K562 (cell line): ENCODE data around the gene TEX54. TPM values are rescaled to one million over a fixed set of nuclear protein-coding genes. Genes with fewer than 3 reads are reported as not detected.

ENCODE experiments used
- AFF4 ChIP-seq: sonication (generic); formaldehyde crosslinking; IDR thresholded peaks from 2 replicates; pipeline ENCODE4 v1.8.0; 2023; ENCODE audit warnings: mild to moderate bottlenecking, missing genetic modification reagents
- ATF3 ChIP-seq, 2 experiments: fragments of 450-650 bp in 1 of 2; sonication (generic) in 1 of 2; formaldehyde crosslinking in 1 of 2; IDR thresholded peaks in 1 of 2; conservative IDR thresholded peaks in 1 of 2; 2 replicates each; pipeline versions ENCODE4 v1.6.1 to v1.8.1; 2016 to 2023; ENCODE audit warnings: mild to moderate bottlenecking in 2 of 2, moderate library complexity in 2 of 2, inconsistent platforms in 1 of 2, missing genetic modification reagents in 1 of 2
- CCAR2 ChIP-seq: fragments of 200-400 bp; formaldehyde crosslinking; IDR thresholded peaks from 2 replicates; pipeline ENCODE4 v1.6.1; 2017; ENCODE audit warnings: mild to moderate bottlenecking, low read depth, low read length
- CHD1 ChIP-seq: fragments of 200-600 bp; sonication (generic); IDR thresholded peaks from one replicate; pipeline ENCODE4 v1.6.1; 2012; ENCODE audit warnings: mild to moderate bottlenecking, moderate library complexity, low read length, inconsistent platforms
- ETS2 ChIP-seq: IDR thresholded peaks from 2 replicates; pipeline ENCODE4 v1.6.1; 2016; ENCODE audit warnings: borderline replicate concordance, missing genetic modification characterization, mild to moderate bottlenecking, moderate library complexity, missing compliant biosample characterization; ENCODE audit not compliant: poor library complexity, severe bottlenecking
- HDAC8 ChIP-seq: fragments of 450-650 bp; IDR thresholded peaks from 2 replicates; pipeline ENCODE4 v1.6.1; 2016; ENCODE audit warnings: mild to moderate bottlenecking, missing genetic modification characterization, moderate library complexity, missing compliant biosample characterization
- HNRNPH1 ChIP-seq: fragments of 200-400 bp; formaldehyde crosslinking; optimal IDR thresholded peaks from 2 replicates; pipeline ENCODE3; 2017; ENCODE audit warnings: low read depth, mild to moderate bottlenecking, low read length, moderate library complexity
- MBD1 ChIP-seq: fragments of 250-450 bp; sonication (Bioruptor Pico); IDR thresholded peaks from 2 replicates; pipeline ENCODE4 v1.8.0; 2022; ENCODE audit warnings: inconsistent platforms
- MTA3 ChIP-seq: fragments of 450-650 bp; formaldehyde crosslinking; IDR thresholded peaks from 2 replicates; pipeline ENCODE4 v1.6.1; 2017; ENCODE audit warnings: mild to moderate bottlenecking, borderline replicate concordance
- POLR2A ChIP-seq: fragments of 450-650 bp; conservative IDR thresholded peaks from 2 replicates; pipeline ENCODE4 v1.6.1; 2016
- TAL1 ChIP-seq: fragments of 450-650 bp; IDR thresholded peaks from 2 replicates; pipeline ENCODE4 v1.6.1; 2016; ENCODE audit warnings: mild to moderate bottlenecking
- THRAP3 ChIP-seq: fragments of 450-650 bp; IDR thresholded peaks from 2 replicates; pipeline ENCODE4 v1.6.1; 2016; ENCODE audit warnings: mild to moderate bottlenecking, inconsistent platforms, borderline replicate concordance
- U2AF1 ChIP-seq: fragments of 200-400 bp; formaldehyde crosslinking; optimal IDR thresholded peaks from 2 replicates; pipeline ENCODE3; 2017; ENCODE audit warnings: mild to moderate bottlenecking, low read depth, low read length, moderate library complexity
- ZNF224 ChIP-seq: sonication (generic); formaldehyde crosslinking; IDR thresholded peaks from 2 replicates; pipeline ENCODE4 v1.8.0; 2022; ENCODE audit warnings: mild to moderate bottlenecking, missing genetic modification reagents
- ZNF24 ChIP-seq: fragments of 450-650 bp; IDR thresholded peaks from 2 replicates; pipeline ENCODE4 v1.6.1; 2016
- ZNF507 ChIP-seq: conservative IDR thresholded peaks from 2 replicates; pipeline ENCODE4 v1.6.1; 2017; ENCODE audit warnings: missing genetic modification characterization, missing compliant biosample characterization
- ZNF740 ChIP-seq, 3 experiments: fragments of 200-800 bp in 1 of 3; sonication (Bioruptor generic) in 1 of 3; sonication (generic) in 1 of 3; formaldehyde crosslinking in 1 of 3; IDR thresholded peaks; 2 replicates each; pipeline versions ENCODE4 v1.6.1 to v1.8.0; 2016 to 2022; ENCODE audit warnings: mild to moderate bottlenecking in 2 of 3, missing compliant biosample characterization in 2 of 3, missing genetic modification characterization in 2 of 3, missing genetic modification reagents in 1 of 3
- ZNF778 ChIP-seq: fragments of 450-650 bp; formaldehyde crosslinking; IDR thresholded peaks from 2 replicates; pipeline ENCODE4 v1.4.0; 2020; ENCODE audit warnings: mild to moderate bottlenecking, moderate library complexity
- ZNF780A ChIP-seq: fragments of 250-450 bp; sonication (Bioruptor Pico); IDR thresholded peaks from 2 replicates; pipeline ENCODE4 v1.5.0; 2021; ENCODE audit warnings: mild to moderate bottlenecking
- polyA plus RNA-seq, 8 experiments: library from polyadenylated mRNA; depleted of rRNA in 4 of 8; stranded (reverse) in 5 of 8; unstranded in 3 of 8; fragments of >200 nt; fragmentation: Nextera tagmentation in 2 of 8; fragmentation: Illumina TruSeq in 1 of 8; extraction: Ambion mirVana in 2 of 8; extraction: Trizol in 1 of 8; gene quantifications; 2 replicates each; pipeline versions ENCODE4 v1.2.1 to v1.2.3, GENCODE V29; 2011 to 2014; ENCODE audit warnings: inconsistent platforms in 1 of 8, missing spikeins in 1 of 8
- total RNA-seq, 7 experiments: library from RNA; depleted of rRNA in 6 of 7; stranded (reverse); fragments of >200 nt in 6 of 7; fragmentation: Illumina TruSeq in 2 of 7; extraction: Trizol in 2 of 7; gene quantifications; 2 replicates each; pipeline versions ENCODE4 v1.2.1 to v1.2.3, GENCODE V29; 2011 to 2021; ENCODE audit warnings: low replicate concordance in 1 of 7
- TF ChIP-seq, protein P1 (sequence below): sonication (generic); formaldehyde crosslinking; IDR thresholded peaks from 2 replicates; pipeline ENCODE4 v1.8.0; 2022; ENCODE audit warnings: missing genetic modification reagents, mild to moderate bottlenecking, borderline replicate concordance

The TEX54 gene
- total and polyA plus RNA-seq, 9 of the 15 experiments (the other 6 are each of a cell fraction or from before 2014, with no cell fraction given), result not detected

DNA sequence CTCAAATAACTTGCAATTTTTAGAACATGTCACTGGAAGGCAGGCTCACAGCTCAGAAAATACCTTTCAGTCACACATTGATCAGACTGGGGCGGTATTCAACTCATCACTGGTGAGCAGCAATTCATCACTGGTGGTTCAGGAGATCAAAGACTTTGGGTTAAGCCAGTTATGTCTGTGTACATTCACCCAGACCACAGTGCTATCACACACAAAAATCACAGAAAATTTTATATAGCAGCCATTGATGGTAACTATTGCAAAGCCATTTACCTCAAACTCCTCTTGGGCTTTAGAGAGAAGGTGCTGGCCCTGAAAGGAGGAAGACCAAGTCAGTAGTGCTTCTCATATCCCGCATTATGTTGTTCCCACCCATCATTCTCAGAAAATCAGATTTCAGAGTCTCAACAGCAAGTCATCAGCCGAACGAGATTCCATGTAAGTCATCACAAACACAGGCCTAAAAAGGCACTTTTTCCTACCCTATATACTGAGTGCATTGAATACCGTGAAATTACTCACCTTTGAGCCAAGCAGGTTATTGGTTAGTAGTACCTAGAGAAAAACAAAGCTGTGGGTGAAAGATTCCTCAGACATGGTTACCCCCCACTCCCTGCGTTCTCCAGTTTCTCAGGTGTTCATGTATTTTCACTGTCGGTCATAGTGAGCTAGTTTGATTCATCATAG, 20.8 kb upstream of the TEX54 start (continued):
- TF ChIP-seq HDAC8 (tag), result no peak
- TF ChIP-seq AFF4 (CRISPR knock-in tag), result peak; percentile 64
- TF ChIP-seq ATF3 (IDR thresholded peaks at IDR 0.05), result no peak
- TF ChIP-seq ATF3 (CRISPR knock-in tag; conservative IDR thresholded peaks at IDR 0.05), result no peak
- TF ChIP-seq ZNF24, result no peak
- no peak for TF ChIP-seq MTA3
- peak; percentile 65 for TF ChIP-seq POLR2A
- TF ChIP-seq CHD1, result no peak
- no peak for TF ChIP-seq CCAR2
- TF ChIP-seq ZNF780A (CRISPR knock-in tag), result no peak
- TF ChIP-seq ZNF507, result no peak
- no peak for TF ChIP-seq TAL1
- no peak for TF ChIP-seq HNRNPH1
- TF ChIP-seq ZNF778 (CRISPR knock-in tag), result no peak
- peak; percentile 57 for TF ChIP-seq U2AF1
- no peak for TF ChIP-seq ZNF224
- TF ChIP-seq THRAP3, result no peak
- no peak for TF ChIP-seq ETS2 (tag)
- no peak for TF ChIP-seq MBD1 (CRISPR knock-in tag)
- 0 out of 2 replicates have a peak, but pooled peaks have one; percentile 30 for TF ChIP-seq ZNF740 (CRISPR knock-in tag; IDR thresholded peaks at IDR 0.05)
- TF ChIP-seq ZNF740 (tag; IDR thresholded peaks at IDR 0.05), result no peak
- TF ChIP-seq, protein P1, sequence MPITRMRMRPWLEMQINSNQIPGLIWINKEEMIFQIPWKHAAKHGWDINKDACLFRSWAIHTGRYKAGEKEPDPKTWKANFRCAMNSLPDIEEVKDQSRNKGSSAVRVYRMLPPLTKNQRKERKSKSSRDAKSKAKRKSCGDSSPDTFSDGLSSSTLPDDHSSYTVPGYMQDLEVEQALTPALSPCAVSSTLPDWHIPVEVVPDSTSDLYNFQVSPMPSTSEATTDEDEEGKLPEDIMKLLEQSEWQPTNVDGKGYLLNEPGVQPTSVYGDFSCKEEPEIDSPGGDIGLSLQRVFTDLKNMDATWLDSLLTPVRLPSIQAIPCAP (CRISPR knock-in tag), result no peak
